NK-92 (cell line): ENCODE results near the gene KCNE3.
"Not testable (repeated sequence)": the region's sequence is repeated elsewhere in the genome, so short reads cannot be mapped to it uniquely, and the experiment has no call there.

Experiments
- DNase-seq: peaks from one replicate; lab custom pipeline; 2025; ENCODE audit not compliant: unreplicated experiment; lab: John Stamatoyannopoulos, UW

KCNE3 gene

DNA sequence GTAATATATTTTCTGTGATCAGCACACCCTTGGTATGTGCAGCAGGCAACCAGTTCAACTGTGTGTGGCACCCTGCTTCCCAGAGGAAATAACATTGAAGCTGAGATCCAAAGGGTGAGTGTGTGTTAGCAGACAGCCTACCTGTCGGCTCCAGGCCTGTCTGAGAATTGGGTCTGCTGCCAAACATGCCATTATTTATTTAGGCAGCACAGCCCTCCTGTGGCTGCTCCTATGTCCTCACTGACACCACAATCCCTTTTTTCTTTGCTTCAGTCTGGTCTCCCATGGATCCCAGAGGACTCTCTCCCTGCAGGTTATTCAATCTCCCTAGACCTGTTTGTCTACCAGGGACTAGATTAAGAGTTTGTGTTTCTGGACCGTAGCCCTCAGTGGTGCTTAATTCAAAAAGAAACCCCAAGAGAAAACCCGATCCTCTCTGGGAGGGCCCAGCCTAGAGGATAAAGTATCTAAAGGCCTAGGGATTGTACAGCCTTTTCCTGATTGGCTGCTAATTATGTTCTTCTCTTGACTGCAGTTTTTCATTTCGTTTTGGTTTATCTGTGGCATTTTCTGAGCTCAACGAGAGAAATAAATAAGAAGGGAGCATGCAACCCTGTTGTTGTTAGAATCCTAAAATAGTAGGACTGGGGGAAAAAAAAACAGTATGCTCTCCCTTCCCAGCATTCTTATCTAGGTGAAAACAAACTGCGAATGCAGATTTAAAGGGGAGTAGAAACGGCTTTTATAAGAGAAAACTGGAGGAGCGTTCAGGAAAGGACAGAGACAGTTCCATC is 24.1 kb downstream of the KCNE3 start:
- no peak for DNase-seq

DNA sequence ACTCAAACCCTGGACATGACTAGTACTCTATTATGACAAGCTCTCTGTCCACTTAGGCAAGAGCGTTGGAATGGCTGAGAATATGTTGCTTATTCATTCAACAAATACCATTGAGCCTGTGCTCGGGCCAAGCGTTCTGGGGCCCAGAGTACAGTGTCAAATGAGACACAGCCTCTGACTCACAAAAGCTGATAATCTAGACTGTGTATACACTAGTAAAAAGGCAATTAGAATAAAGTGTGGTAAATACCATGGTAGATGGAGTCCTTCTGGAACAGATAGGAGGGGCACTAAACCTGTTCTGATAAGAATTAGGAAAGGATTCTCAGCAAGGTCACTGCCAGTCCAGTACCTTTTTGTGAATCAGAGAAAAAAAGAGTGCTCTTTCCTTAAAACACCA is 24.7 kb downstream of the KCNE3 start:
- no peak for DNase-seq

DNA sequence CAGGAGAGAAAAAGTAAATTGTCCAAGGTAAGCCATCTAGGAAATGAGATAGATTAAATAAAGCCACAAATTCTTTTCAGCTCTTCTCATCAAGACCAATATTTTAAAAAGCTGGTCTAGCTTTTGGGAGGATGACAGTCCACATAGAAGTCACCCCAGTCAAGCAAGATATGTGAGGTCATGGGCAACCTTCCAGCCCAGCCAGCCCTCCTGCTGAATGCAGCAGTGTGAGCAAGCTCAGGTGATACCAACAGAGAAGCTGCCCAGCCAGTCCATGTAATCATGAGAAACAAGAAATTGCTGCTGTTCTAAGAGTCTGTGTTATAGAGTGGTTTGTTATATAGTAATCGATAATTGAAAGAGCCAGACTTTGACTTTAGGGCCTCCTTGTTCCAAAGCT is 28.7 kb downstream of the KCNE3 start:
- DNase-seq, result no peak

DNA sequence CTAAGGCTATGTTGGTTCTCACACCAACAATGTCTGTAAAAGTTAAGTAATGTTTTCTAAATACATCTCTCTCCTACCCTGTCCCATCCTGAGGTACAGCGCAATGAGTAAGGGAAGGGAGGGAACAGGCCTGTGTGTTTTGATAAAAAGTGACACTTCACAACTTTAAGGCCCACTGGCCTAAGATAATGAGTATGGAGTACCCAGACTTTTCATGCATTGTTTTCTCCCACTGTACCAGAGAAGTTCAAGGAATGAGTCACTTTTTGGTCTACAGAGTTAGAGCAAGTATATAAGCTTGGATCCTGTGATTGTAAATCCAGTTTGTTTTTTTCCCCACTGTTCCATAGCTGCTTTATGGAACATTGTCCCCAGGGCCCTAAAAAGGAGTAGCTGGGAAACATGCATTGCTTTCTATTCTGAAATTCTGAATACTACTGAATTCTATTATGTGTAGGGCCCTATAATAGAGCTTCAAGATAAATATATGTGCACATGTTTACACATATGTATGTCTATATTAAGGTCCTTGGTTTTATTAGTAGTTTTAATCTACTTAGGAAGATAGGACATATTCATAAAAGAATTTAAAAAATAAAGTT is 29.8 kb downstream of the KCNE3 start:
- no peak for DNase-seq

DNA sequence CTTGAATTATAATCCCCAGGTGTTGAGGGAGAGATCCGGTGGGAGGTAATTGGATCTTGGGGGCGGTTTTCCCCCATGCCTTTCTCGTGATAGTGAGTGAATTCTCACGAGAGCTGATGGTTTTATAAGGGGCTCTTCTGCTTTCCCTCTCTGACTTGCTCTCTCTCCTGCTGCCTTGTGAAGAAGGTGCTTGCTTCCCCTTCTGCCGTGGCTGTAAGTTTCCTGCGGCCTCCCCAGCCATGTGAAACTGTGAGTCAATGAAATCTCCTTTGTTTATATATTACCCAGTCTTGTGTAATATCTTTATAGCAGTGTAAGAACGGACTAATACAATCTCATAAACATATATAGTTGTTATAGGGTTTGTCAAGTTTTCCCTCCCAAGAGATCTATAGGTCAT is 32.8 kb downstream of the KCNE3 start:
- no peak for DNase-seq

DNA sequence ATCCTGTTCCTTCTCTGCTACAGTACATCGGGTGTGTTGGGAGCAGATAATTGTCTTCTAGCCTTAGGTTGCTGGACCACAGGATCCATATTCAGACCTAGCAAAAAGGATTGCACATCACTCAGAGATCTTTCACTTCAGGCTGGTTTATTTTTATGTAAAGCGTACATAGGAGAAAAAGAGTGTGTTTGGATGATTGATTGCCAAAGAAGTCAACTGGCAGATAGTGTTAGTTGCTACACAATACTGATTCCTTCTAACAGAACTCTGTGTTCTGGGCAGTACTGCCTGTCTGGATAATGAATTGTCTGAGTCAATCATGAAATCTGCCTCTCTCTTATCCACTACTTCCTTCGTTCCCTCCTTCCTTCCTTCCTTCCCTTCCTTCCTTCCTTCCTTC is 38.1 kb downstream of the KCNE3 start:
- no peak for DNase-seq

DNA sequence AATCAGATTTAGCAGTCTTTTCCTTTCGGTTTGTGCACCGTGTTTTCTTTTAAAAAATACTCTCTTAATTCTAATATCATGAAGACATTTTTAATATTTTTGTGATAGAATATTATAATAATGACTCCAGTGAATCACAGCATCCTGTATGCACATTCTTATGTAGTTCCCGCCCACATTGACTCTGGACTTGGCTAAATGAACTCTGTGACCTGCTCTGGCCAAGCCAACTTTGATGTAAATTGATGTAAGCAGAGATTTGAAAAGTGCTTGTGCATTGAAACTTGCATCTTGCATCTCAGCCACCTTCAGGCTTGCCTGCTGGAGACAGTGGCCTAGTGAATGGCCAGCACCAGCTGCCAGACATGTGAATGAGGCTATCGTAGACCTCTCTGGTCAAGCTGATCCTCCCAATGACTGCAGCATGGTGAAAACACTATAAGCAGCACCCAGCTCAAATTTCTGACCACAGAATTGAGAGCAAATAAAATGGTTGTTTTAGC is 39.9 kb downstream of the KCNE3 start:
- DNase-seq, result no peak

DNA sequence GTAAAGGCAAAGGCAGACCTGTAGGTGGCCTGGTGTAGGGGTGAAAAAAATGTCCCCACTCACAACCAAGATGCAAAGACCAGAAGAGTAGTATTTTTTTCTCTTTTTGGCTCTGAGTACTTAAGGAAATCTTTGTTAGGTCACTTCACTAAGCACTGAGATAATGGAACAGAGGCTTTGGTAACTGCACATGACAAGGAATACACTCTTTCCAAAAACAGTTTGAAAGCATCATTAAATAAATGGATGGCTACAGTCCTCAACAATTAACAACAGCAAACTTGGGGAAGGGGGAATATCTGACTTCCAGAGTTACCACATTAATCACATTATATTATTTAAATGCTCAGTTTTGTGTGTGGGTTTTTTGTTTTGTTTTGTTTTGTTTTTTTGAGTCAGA is 42.2 kb downstream of the KCNE3 start:
- no peak for DNase-seq

DNA sequence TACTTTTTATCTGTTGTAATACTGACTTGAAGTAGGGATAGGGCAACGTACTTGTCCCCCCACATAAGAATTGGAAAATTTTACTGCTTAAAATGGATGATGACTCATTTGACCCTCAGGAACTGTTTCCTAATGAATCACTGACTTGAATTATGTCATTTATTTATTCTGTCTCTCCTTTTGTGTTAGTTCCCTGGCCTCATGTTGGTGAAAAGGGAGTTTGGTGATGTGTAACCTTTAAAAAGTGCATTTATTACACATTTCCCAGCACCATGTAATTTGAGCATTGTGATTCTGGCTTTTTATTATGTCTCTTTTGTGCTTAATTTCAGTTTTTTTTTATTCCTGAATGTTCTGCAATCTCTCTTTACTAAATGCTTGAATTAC is 48.8 kb downstream of the KCNE3 start:
- no peak for DNase-seq

DNA sequence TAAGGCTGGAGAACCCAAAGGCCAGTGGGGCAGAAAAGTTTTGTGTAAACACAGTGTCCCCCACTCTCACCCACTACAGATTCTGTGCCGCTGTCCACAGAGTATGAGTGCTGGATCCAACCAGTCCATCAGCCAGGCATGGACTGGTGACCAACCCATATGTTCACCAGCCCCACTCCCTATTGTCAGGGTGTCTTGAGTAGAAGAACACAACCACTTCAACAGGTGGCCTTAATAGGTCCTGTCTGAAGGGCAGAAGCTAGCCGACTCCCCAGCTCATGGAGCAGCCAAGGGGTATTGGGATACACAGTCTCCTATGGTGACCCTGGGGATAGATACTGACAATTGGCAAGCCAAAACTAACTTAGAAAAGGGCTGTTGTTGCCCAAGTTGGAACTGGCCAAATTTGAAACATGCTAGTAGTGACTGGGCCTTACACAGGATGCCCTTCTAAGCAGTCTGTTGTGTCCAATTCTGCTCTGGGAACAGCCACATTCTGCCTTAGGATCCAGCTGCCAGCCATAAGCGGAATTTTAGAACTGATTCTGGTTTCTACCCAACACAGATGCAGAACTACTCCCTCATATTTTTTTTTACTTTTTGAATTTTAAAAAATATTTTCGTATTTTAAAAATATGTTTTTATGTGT is 49.4 kb downstream of the KCNE3 start:
- DNase-seq, result no peak

DNA sequence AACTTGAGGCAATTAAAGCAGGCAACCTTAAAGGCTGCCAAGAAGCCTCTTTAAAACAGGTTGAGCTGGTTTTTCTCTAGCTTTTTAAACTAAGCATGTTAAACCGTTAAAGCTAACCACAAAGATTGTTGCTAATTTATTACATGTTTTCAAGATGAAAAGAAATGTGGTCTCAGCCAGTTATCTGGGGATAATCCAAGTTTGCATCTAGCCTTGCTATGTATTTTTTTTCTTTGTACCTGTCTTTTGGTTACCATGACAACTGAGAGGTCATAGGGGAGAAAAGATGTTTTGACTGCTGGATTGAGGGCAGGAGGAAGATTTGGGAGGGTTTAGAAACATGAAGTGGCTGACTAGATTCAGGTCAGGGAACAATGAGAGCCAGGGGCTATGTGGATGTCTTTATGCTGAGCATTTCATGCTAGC is 50.0 kb downstream of the KCNE3 start:
- no peak for DNase-seq

DNA sequence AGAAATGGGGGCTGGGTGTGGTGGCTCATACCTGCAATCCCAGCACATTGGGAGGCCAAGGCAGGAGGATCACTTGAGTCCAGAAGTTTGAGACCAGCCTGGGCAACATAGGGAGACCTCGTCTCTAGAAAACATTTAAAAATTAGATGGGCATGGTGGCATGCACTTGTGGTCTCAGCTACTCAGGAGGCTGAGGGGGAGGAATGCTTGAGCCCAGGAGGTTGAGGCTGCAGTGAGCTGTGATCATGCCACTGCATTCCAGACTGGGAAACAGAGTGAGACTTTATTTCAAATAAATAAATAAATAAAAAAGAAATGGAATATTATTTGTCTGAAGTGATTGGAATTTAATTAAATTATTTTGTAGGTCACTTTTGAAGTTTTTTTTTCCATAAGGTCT is 50.4 kb downstream of the KCNE3 start:
- not testable (repeated sequence) for DNase-seq

DNA sequence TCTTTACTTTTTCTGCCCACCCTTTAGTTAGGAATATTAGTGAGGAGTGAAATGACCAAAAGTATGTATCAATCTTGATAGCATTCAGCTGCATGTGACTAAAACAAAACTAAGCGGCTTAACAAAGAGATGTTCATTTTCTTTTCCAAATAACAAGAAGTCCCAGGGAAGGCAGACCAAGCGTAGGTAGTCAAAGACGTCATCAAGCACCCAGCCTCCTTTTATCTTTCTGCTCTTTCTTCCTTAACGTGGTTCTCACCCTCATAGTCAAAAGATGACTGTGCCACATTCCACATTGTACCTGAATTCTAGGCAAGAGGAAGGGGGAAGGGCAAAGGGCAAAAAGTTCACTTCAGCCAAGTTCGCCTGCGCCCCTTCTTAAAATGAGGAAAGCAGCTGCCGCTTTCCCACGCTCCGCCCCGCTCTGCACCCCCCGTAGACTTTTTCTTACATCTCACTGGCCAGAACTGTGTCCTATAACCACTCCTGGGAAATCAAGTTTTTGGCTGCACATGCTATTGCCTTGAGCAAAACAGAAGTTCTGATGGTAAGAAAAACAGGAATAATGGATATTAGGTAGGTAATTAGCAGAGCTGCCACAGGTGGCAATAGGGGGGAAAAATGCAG is 54.5 kb downstream of the KCNE3 start:
- DNase-seq, result no peak

DNA sequence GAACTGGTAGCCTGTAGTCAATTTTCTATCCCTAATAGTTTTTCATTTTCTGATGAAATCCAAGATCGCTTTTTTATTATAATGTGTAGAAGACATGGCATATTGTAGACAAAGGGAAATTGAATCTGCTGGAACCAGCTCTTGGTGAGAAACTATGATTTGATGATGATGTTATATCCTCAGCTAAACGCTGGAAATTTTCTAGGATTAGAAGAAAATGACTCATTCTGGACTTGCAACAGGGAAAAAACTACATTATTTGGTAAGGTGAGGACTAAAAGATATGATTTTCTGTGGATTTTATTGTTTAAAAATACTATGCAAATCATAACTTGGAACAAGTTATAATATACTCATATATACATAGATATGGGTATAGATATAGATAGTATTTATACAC is 55.0 kb downstream of the KCNE3 start:
- DNase-seq, result no peak

DNA sequence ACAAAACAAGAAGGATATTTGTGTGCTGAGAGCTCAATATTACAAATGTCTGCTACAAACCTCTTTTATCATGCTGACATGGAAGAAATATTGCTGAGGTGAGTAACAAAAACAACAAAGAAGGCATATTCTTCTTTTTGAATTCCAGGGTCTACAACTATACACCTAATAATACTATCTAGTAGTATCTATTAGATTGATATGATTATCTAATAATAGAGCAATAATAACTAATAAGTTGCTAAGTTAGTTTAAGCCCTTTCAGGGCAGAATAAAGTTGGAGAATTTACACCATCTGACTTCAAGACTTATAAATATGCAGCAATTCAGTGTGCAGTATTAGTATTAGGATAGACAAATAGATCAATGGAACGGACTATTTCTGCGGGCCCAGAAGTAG is 57.7 kb downstream of the KCNE3 start:
- DNase-seq, result no peak
